Measurements from ENCODE around the gene DIAPH2. TPM values are rescaled to one million over a fixed set of nuclear protein-coding genes. Genes with fewer than 3 reads are reported as not detected.

DIAPH2 gene
- total RNA-seq, 1 experiment from 2014 or later = 0.10 TPM

DNA sequence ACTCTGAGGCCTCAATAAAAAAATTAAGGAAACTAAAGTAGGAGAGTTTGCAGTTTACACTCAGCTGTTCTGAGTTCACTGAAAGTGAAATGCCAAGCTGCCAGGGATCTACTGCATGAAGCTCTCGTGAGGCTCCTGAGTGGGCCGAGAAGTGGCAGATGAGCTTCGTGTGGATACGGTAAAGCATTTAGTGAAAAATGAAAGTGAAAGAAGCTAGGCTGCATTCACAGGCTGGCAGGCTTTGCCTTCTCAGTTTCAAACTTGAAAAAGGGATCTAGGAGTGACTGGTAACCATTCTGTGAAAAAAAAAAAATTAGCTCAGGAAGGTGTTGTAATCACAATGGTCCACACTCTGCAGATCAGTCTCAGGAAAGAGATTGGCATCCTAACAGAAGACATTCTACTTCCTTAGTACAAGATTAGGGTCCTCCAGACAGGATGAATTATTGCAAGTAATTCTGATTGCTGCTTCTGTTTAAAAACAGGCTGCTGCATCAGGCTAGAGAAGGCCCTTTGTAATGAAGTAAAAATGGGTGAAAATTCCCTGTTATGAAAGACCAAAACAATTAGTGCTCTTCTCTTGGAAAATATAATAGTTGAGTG lies 879.0 kb downstream of the DIAPH2 start:
- peak; percentile 64 for DNase-seq (ENCODE audit: low read depth)

DNA sequence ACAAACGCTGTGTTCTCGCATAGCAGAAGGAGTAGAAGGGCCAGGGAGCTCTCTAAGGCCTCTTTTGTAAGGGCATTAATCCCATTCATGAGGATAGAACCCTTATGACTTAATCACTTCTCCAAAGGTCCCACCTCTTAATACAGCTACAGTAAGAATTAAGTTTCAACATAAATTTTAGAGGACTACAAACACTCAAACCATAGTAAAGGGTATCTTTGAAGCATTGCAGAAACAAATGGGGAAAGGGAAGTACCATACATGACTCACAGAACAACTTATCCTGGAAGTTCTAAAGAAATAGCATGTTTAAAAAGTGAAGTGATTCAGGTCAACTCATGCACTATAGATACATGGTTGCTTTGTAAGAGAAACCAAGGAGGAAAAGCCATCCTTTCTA lies 879.9 kb downstream of the DIAPH2 start:
- no peak for DNase-seq (ENCODE audit: low read depth)

DNA sequence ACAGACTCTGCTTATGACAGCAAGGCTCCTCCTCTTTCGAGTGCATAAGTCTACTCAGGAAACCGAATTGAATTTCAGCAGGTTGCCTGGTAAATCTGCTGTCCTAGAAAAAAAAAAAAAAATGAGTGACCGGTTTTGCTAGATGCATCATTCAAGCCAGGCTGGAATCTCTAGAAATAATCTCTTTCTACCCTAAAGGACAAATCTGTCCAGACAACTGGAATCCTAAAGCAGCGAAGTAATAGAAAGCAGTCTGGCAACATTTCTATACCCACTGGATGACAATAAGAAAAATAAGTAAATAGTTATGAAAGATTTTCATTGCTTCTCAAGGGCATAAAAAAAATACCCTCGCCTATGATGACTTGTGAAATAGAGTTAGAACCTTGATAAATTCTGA lies 902.5 kb downstream of the DIAPH2 start:
- DNase-seq (ENCODE audit: low read depth) = no peak

DNA sequence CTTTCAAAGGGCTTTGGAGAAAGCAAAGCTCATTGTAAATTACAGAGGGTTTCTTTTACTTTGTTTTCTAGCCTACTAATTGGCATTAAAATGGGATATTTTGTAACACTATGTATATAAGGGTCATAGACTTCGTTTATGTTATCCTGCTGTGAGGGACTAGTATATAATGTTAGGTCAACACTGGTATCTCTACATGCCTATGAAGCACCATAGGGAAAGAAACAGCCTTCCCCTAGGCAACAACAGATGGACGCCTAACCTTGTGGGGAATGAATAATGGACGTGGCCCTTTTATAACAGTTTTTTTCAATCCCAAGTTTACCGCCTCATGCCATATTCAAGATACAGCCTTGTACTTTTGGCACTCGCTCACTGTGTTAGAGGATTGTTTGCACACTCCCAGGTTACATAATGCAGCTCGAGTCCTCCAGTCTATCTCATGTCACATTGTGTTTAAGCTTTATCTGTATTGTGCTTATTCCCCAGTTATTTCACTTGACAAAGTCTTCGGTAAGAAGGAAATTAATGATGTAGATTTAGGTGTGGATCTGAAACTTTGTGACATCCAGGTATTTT lies 910.1 kb downstream of the DIAPH2 start:
- DNase-seq (ENCODE audit: low read depth) = no peak

DNA sequence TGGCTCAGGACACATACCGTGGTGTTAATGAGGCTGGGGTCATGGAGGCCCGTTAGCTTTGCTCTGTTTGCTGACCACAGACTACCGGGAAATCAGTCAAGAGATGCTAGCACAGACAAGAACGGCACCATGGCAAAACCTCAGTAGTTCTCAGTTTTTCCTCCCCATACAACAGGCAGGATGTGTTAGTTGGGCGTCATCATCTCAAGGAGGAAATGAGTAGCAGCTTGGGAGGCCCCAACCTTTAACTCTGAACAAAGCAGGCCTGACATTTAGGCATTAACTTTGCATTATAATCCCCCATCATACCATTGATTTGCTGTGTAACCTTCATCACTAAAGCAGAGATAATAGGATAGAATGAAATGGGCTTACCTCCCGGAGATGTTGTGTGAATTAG lies 913.3 kb downstream of the DIAPH2 start:
- DNase-seq (ENCODE audit: low read depth) = no peak

DNA sequence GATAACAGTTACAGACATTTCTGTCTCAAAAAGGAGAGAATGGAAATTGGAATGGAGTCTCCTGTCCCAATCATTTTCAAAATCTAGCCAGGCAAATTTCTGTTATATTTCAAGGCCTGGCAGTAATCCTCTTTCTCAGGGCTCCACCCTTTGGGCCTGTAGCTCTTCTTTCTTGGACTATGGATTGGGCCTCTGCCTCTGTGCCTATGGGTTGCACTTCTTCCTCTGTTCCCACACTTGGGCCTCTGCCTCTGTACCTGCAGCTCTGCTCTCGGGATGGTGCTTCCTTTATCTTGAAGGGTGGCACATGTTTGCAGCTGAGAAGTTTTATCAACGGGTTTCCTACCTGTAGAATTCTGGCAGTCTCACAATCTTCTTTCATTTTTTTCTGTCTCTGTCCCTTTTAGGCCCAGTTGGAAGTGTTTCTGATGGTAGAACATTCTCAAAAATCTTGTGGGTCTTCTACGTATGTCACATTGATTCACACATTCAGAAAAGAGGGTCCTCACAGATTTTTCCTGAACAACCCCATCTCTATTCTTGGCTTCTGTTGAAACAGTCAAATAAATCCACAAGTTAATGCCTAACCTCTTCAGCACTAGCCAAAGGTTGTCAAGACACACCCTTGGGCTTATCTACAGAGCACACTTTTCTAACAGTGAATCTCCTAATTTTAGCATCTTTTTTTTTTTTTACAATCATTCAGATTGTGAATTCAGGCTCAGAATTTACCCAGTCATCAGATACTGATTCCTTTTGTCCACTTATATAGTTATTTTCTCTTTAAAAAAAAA lies 918.0 kb downstream of the DIAPH2 start:
- no peak for DNase-seq (ENCODE audit: low read depth)

DNA sequence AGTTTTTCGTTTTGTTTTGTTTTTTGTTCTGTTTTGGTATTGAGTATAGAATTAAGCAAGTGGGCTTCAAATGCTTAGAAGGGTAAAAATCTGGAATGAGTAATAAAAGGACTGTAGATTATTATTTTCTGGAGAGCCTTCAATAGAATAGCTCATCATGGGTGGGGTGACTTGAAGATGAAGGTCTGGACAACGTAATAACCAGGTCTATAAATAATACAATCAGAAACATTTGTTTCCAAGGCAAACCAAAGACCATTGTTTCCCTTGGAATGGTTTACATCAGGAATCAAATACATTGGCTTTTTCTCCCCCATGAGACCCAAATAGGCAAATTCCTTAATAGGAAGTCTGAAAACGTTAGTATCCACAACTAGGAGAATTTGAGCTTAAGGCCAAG lies 920.6 kb downstream of the DIAPH2 start:
- DNase-seq (ENCODE audit: low read depth) = no peak

DNA sequence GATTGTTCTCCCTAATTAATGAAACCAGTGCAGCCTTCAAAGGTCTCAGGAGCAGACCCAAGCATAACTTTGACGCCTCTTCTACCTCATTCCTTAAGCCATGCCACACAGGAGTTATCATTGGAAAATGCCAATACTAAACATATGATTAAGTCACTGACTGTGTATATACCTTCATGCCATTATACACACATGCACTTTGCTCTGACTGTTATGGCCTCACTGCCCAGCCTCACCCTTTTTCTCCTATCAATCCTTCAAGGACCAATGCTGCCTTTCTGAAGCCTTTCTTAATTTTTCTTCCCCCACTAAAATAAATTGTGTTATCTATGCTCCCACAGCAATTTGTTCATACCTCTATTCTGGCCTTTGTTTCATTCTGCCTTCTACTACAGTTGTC lies 924.7 kb downstream of the DIAPH2 start:
- DNase-seq (ENCODE audit: low read depth) = no peak

DNA sequence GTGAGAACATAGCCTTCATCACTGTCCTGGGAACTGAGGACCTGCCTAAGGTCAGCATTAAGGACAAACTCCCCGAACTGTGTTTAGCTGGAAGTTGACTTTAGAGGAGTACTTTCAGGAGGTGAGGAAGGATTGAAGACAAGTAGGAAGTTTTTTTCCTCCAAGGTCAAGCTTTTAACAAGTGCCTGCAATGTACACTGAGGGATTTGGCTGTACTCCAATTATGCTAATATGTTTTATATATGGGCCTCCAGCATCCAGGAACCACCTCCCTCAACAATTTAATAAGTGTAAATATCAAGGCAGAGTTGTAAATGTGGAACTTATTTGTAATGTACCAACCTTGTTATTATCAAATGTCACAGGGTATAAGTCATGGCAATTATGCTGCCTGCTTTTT lies 925.3 kb downstream of the DIAPH2 start:
- DNase-seq (ENCODE audit: low read depth) = no peak

DNA sequence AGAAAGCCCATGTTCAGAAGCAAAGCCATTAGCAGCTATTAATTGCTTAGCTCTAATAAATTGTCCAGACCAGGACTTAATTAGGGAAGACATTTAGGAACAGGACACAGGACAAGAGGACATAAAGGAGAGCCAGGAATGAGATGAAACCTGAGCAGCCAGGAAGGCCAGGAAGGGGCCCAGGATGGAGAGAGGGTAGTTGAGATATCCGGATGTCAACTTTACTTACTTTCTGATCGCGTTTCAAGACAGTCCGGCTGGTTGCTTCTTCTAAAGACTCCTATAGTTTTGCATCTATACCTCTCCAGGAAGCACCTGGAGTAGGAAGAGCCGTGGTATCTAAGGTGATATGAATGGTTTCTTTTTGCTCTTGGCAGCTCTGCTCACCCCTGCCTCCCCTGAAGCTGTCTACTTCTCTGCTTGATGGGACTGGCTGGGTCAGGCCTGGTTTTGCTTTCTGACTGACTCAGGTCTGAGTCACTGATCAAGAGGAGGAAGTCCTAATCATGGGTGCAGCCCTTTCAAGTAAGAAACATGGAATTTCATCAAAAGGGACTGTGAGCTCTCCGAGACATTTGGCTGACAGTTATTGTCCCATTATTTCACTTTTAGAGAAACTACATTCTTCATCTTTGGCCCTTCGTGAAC lies 932.4 kb downstream of the DIAPH2 start:
- peak; percentile 65 for DNase-seq (ENCODE audit: low read depth)

DNA sequence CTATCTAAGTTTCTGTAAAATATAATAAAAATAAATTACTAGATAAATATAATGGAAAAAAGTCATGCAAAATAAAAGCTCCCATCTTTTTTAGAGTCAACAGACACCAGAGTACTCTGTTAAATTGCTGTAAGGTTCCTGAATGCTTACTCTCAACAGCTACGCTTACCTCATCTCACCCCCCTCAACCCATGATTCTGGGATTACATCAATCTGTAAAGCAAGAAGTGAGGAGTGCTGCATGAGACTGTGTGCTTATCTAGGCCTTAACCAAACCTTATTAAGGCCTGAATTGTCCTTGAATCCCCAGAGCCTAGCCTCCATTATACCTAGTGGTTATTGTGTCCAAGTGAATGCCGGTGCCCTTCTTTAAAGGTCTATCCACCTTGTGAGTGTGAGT lies 934.9 kb downstream of the DIAPH2 start:
- DNase-seq (ENCODE audit: low read depth) = no peak

DNA sequence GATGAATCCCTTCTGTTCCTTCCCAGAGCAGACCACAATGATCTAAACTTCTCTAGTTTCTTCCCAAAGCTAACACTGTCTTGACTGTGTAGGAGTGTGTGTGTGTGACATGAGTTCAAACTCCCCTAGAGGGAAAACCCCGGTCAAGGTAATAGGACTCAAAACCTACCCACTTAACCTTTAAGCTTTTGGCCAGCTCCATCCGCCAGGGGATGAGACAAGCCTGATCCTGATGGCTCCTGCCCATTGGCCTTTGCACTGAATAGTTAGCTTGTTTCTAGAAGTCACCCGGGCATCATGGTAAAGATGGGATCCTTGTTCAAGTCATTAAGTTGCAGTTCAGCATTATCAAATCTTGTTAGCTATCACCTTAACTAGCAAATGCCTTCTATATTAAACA lies 937.5 kb downstream of the DIAPH2 start:
- DNase-seq (ENCODE audit: low read depth) = no peak

DNA sequence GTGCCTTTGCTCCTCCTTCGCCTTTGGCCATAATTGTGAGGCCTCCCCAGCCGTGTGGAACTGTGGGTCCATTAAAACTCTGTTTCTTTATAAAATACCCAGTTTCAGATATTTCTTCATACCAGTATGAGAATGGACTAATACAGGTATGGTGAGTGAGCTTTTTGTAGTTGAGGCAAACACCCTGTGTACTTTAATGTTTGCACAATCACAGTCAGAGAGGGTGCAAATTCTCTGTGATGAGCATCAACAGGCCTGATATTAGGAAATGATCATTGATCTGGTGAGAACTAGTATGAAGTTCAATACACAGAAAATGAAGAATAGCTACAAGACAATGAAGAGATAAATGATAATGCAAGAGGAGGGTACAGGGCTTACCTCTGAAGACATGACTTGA lies 943.7 kb downstream of the DIAPH2 start:
- DNase-seq (ENCODE audit: low read depth) = no peak

DNA sequence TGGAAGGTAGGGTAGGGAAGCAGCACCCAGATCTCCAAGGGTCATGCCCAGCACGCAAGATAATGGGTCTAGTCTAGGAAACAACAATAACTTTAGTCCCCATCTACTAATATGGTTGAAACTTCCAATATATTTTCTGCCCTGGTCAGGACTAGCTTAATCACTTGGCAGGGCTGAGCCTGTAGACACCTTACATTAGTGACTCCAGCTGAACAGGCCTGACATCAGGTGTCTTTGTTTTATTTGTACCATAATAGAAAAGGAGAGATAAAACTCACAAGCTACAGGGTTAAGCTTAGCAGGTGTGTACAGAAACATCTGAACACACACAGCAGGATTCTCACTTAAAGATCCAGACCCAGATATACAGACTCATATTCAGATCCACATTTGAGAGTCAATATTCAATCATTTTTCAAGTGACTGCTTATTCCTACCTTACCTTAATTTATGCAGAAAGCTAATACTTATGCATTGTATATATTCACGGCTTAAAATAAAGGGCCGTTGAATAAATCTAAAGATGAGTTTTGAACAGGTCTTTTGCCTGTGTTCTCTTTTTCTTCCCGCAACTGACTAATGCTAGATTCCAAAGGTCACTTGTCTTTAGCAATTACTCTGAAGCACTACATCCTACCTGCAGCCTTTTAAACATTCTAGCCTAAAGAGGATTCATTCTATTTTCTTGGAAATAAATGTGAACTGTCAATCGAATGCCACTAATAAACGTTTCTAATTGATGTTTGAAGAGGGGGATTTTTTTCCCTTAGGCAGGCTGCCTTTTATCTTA lies 944.4 kb downstream of the DIAPH2 start:
- no peak for DNase-seq (ENCODE audit: low read depth)

DNA sequence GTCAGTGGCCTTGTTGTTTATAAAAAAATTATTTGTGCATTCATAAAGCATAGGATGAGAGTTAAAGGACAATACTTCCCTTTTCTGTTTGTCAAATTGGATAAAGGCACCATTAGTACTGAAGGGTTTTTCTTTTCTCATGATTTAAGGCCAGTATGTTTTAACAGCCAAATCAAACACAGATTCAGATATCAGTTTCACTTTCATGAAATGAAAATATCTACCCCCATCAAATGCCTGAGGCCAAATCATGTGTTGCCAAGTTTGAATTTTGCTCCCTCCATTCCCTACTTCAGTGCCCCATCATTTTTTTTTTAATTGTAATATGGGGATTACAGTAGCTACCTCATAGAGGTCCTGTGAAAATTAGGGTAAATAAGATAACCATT lies 944.9 kb downstream of the DIAPH2 start:
- DNase-seq (ENCODE audit: low read depth) = no peak

DNA sequence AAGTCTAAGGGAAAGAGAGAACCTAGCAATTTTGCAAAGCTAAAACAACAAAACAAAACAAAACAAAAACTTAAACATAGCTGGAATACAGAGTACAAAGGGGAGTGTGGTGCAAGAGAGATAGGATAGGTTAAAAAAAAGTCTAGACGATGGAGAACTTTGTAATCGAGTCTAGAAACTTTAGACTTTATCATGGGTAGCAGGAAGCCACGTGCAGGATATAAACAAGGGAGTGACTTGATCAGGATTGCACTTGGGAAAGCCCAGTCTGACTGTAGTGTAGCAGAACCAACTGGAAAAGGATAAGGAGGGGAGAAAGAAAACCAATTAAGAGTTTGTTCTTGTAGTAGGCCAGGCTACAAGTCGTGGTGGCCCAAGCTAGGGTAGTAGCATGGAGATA lies 949.2 kb downstream of the DIAPH2 start:
- DNase-seq (ENCODE audit: low read depth) = no peak

DNA sequence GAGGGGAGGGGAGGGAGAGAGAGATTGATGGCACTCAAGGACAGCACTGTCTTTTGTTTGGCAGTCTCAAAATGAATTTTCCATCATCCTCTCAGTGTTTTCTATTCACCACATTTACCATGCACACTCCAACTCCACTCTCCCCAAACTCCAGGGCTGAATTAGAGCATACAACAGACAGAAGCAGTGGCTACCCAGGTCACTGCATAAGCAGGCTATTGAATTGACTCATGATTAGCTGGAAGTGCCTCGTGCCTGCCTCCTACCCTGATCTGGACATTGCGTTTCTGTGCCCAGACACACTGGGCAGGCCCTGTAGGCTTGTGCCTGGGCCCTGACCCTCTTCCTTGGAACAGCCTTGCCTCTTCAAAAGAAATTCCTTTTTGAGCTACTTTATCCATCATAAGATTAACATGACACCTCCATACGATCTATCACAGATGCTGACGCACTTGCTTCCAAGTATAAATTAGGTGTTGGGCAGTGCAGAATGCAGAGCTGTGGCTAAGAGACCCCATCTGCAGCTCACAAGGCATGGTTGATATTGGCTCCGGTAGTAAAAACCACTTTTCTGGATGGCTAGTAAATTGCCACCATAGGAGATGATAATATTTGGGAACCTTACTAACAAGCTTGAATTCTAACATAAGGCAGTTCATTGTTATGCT lies 952.0 kb downstream of the DIAPH2 start:
- DNase-seq (ENCODE audit: low read depth) = no peak

DNA sequence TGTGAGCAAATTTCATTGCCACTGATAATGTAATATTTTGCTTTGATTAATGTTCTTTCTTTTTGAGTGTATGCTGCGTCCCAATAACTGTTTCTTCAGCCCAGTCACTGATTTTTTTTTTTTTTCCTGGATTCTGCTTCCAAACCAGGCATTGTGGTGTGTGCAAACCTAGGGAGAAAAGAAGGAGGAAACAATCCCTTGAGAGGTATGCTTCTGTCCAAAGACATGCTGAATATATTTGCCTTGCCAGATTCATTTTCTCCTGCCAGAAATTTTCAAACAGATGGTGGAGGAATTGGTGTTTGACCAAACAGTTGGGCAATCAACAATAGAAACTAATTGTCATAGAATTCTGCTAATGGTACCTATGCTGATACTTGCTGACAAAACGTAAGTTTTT lies 952.6 kb downstream of the DIAPH2 start:
- DNase-seq (ENCODE audit: low read depth) = no peak

DNA sequence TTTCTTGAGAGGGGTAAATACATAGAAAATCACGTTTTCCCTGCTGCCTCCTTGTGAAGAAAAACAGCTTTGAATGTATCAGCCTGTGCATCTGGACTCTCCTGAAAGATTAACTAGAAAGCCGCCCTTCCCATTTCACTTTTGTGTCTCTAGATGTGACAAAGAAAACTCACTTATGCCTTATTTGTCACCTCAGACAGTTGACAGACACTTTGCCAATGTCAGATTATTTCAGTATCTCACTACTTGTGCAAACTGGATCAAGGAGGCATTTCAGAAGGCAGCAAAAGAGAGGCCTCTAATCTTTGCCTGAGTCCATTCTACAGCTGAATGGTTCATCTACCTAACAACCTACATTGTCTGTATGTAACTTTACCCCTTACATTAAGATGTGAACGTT lies 954.0 kb downstream of the DIAPH2 start:
- DNase-seq (ENCODE audit: low read depth) = no peak

DNA sequence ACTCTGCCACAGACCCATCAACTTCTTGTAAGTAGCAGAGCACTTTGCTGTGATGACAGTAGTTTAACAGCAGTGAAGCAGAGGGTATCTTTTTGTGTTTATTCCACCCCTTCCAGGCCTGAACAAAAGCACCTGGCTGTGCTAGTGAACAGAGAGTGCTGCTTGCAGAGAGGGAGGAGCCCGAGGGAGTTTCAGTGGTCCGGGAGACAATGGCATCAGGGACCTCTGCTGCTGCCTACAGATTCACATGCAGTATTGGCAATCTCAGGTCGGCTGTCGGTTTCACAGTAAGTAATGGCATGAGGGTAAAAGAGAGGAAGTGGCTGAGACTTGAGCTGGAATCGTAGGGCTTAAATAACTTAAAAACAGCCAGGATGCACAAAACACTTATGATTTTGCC lies 954.9 kb downstream of the DIAPH2 start:
- DNase-seq (ENCODE audit: low read depth) = no peak
